Fibroblast of skin of left biceps (primary cell): ENCODE results near the gene ORAI2.
"Not testable (repeated sequence)": the region's sequence is repeated elsewhere in the genome, so short reads cannot be mapped to it uniquely, and the experiment has no call there.

Experiments
- DNase-seq, 2 experiments: peaks; one replicate each; pipeline ENCODE4 v3.0.0-alpha.2; 2013; ENCODE audit warnings: low read depth in 2 of 2

The ORAI2 gene

DNA sequence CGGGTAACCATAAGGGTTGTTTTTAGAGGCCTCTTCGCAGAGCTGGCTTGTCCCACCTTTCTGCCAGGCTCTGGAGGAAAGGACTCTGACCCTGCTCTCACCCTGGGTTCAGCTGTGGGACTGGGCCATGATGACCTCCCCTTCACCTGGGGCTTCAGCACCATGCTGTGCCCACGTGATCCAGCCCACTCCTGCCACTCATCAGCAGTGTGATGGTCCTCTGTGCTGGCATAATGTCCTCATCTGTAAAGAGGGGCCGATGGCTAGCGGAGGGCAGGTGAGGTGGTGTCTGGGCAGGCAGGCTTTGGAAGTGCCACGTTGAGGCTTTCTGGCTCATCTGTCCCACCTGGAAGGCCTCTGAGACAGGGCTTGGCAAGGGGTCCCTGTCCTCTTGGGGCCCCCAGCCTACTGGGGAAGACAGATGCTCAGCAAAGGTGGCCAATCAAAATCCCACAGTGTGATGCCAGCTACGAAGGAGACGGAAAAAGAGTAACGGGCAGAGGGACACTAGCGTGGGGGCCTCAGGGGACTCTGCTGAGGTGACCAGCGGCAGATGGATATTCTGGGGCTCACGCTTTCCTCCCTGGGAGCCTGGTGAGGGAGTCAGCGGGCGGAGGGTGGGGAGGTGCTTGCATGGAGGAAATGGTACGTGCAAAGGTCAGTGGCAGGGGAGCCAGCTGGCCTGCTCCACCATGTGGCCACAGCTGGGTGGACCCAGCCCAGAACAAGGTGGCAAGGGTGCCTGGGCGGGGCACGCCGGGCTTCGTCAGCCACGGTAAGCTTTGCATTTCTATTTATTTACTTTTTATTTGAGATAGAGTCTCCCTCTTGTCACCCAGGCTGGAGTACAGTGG lies 36.8 kb downstream of the ORAI2 start:
- no peak for DNase-seq

- no peak for DNase-seq
Observed at GRCh38 chr7:102471791-102472125, 38.4 kb downstream of the ORAI2 start.

GRCh38 chr7:102472126-102473041 lies 39.0 kb downstream of the ORAI2 start:
- DNase-seq, result no peak

DNA sequence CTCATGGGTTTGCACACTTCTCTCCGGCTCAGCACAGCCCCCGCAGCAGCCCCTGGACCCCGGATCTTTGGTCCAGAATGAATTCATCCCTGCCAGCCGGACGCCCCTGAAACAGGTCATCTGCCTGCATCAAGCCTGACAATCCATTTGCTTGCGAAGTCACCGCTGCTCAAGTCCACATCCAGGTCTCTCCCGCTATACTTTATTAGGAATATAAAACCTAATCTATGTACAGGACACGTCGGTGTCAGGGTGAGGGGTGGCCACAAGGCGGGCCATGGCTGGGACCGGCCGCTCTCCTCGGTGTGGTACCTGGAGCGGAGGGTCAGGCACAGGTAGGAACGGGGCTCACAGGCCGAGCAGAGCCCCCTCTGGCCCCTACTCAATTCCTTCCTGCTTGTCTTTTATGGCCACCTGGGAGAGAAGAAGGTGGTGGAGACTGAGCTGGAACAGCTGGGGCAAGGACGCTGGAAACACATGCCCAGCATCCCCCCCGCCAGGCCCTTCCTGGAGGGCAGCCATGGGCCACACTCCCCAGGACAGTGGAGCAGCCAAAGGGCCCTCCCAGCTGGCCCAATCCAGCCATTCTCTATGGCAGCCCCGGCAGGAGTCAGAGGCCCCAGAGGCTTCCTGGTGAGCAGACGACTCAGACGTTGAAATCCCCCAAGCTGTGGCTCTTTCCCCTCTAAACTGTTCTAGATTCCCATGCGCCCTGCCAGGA lies 40.1 kb downstream of the ORAI2 start:
- no peak for DNase-seq

DNA sequence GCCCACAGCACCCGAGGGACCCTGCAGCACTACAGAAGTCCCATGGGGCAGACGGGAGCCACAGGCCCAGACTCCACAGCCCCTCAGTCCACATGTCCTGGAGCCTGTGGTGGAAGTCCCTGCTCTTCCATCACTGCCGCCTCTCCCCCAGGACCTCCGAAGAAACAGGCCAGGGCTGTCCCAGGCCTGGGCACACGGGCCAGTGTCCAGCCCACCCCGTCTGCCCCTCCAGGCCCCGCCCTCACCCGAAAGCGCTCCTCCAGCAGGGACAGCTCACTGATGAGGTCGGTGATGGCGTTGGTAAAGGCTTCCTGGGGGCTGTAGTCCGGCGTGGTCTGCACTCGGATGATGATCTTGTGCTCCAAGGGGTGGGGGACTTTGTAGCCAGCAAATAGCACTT lies 40.7 kb downstream of the ORAI2 start:
- DNase-seq, result not testable (repeated sequence)

DNA sequence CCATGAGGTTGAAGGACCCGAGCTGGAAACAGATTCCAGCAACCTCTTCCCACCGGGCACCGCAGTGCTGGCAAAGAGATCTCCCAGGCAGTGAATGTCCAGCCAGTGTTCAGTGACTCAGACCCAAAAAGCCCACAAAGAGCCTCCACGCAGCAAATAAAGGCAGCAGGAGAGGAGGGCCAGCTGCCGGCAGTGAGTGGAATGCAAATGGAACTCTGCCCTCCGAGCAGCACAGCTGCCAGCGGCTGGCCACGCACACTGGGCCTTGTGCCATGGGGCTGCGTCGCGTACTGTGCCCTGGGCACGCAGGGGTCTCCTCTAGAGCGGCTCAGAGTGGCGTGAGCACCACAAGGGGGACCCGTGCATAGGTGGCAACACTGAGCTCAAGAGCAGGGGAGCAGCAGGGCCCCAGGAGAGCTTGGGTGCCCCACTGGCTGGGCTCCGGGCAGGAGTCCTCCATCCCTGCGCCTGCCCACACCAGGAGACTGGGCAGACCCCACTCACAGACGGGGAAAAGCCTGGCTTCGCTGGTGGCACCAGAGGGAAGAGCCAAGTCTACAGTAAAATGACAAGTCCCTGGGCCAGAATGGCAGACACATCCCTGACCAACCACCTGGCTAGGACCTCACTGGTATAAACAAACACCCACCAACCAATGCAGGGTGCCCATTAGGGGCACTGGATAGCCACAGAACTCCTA lies 41.5 kb downstream of the ORAI2 start:
- DNase-seq, result not testable (repeated sequence)

GRCh38 chr7:102478314-102479208 lies 45.2 kb downstream of the ORAI2 start, which contains the start of gene POLR2J:
Gene POLR2J (minus strand): TSS chr7:102478922. CDS start chr7:102478860, 62 bp downstream.
- peak; percentile 35 to 48 for DNase-seq

DNA sequence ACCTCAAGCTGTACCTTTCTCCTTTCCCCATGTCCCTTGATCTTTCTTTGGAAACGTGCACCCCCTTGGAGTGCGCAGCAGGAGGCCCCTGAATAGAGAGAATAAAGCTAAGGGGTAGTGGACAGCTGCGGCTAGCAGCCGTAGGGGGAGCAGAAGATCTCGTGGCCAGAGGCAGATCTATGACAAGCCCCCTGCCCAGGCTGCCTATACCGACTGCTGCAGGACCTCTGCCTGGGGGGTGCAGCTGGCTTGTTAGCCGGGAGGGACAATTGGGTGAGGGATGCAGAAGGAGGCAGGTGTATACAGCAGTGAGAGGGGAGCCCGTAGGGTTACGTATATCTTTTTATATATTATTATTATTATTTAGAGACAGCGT lies 45.8 kb downstream of the ORAI2 start:
- not testable (repeated sequence) for DNase-seq

DNA sequence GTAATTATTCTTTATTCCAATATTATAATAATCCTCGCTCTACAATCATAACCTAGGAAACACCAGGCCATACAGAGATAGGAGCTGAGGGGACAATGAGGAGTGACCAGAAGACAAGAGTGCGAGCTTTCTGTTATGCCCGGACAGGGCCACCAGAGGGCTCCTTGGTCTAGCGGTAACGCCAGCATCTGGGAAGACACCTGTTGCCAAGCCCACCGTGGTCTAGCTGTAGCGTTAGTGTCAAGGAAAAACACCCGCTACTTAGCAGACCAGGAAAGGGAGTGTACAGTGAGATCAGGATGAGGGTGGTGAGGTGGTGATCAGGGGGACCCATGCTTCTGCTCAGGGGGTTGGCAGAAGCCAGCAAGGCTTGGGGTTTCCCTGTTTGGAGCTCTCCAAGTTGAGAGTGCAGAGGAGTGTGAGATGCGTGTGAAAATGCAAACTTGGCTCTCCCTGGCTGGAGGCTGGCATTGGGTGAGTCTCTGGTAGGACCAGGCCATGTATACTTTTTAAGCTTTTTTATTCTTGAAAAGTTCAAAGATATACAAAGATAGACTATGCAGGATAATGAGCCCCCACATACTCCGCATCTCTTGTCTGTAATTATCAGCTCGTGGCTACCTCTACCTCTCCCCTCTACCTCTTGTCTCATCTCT lies 46.7 kb downstream of the ORAI2 start:
- DNase-seq, result not testable (repeated sequence)

- DNase-seq, result not testable (repeated sequence)
Observed at GRCh38 chr7:102481962-102482361, 48.6 kb downstream of the ORAI2 start.

DNA sequence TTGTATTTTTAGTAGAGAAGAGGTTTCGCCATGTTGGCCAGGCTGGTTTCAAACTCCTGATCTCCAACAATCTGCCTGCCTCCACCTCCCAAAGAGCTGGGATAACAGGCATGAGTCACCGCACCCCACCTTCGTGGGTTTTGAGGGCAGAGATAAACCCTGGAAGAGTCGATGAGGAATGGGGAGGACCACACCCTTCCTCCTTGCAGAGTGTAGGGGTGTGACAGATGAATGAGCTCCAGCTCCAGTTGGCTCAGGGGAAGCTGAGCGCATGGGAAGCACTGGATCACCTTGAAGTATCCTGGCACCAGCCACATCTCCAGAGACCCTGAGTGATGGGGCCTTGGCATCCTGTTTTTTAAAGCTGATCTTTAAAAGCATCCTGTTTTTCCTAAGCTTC lies 50.9 kb downstream of the ORAI2 start:
- not testable (repeated sequence) for DNase-seq

DNA sequence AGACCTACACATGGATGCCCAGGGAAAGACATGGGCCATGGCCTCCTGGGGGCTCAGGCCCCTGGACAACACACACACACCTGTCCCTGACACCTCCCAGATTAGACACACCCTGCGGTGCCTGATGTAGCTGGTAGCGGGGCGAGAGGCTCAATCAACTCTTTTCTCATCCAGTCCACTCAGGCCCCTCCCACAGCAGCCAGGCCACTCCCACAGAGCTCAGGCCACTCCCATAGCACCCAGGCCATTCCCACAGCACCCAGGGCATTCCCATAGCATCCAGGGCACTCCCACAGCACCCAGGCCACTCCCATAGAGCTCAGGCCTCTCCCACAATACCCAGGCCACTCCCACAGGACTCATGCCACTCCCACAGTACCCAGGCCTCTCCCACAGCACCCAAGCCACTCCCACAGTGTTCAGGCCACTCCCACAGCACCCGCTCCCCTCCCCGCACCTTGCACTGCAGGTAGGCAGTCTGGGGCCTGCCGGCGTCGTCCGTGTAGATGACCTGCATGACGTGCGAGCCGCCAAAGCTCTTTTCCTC lies 57.2 kb downstream of the ORAI2 start:
- not testable (repeated sequence) for DNase-seq

DNA sequence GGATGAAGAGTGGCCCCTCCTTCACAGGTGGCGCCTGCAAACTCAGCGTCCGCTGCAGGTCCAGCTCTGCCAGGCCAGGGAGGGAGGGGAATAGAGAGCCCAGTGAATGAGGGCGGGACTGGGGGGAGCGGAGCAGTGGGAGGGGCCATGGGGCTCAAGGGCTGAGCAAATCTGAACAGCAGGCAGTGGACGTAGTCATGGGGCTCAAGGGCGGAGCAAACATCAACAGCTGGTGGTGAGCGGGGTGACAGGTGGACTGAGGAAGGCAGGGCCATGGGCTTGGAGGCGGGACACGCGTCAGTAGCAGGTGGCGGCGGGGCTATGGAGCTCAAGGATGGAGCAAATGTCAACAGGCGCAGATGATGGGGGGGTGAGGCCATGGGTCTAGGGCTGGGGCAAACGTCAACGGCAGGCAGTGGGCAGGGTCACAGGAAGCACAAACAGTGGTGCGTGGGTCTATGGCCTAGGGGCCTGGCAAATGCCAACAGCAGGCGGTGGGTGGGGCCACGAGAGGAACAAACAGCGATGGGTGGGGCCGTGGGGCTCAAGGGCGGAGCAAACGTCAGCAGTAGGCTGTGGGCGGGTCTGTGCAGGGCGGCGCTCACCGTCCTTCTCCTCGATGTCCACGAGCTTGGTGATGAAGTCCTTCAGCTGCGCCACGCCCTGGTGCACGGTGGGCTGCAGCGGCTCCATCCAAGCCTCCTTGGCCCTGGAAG lies 60.0 kb downstream of the ORAI2 start:
- not testable (repeated sequence) for DNase-seq

DNA sequence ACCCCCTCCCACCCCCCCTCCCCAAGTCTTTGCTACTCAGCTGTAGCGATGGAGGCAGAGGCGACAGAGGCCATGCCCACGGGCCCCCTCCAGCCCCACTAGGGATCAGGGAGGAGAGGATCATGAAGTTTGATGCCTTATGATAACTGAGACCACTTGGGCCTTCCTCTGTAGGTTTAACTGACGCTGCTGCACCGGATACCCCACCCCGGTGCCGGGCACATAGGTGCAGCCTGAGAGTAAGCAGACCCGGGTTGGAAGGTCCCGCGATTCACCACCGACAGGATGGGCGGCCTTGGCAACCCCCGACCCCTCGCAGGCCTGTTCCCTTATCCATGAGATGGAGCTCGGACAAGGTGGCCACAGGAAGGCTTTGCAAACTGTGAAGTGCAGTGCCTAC lies 60.7 kb downstream of the ORAI2 start:
- DNase-seq, result not testable (repeated sequence)

GRCh38 chr7:102494473-102495149 lies 61.2 kb downstream of the ORAI2 start:
- not testable (repeated sequence) for DNase-seq

- not testable (repeated sequence) for DNase-seq
Observed at GRCh38 chr7:102496861-102497260, 63.5 kb downstream of the ORAI2 start.

DNA sequence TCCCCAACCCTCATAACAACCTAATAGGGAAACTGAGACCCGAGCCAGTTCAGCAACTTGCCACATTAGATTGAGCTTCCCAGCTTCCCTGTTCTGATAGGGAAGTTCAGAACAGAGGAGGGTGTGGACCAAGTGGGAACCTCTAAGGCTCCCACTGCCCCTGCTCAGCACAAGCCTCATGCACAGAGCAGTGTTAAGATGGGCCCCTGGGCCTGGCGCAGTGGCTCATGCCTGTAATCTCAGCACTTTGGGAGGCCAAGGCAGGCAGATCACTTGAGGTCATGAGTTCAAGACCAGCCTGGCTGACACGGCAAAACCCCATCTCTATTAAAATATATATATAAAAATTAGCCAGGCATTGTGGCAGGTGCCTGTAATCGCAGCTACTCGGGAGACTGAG lies 63.9 kb downstream of the ORAI2 start:
- not testable (repeated sequence) for DNase-seq

DNA sequence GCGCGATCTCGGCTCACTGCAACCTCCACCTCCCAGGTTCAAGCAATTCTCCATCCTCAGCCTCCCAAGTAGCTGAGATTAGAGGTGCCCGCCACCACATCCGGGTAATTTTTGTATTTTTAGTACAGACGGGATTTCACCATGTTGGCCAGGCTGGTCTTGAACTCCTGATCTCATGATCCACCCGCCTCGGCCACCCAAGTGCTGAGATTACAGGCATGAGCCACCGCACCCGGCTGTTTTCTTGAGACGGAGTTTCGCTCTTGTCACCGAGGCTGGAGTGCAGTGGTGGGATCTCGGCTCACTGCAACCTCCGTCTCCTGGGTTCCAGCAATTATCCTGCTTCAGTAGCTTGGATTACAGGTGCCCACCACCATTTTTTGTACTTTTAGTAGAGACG lies 64.9 kb downstream of the ORAI2 start:
- not testable (repeated sequence) for DNase-seq
